Measurements from ENCODE around the gene ARHGAP44.
A peak's percentile ranks its signal among the peaks of the same experiment; 100 is the strongest.
"Not testable (repeated sequence)": the region's sequence is repeated elsewhere in the genome, so short reads cannot be mapped to it uniquely, and the experiment has no call there.

Gene ARHGAP44

DNA sequence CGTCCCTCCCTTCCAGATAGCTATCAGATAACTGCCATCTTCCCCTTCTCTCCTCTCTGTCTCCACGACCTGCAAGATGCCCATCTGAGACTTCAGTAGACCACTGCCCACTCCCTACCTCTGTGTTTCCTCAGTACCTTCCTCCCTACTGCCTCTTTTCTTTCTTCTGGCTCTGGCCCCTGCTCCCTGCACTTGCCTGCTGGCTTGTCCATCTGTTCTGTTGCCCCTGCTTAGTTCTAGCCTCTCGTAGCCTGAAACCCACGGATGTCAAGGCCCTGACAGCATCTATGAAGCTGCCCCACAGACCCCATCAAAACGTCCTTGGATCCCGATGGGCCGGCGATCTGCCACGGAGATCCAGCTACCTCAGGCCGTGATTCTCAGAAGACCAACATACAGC, 175.5 kb downstream of the ARHGAP44 start:
- Histone ChIP-seq H3K27me3 (ENCODE audit: low read depth, low read length) (no peaks in the 10 kb centered on the region), H3K36me3 (ENCODE audit: control insufficient read depth in 1 of 2, insufficient read depth in 2 of 2, low read length in 2 of 2) (no peaks in the 10 kb centered on the region), H3K4me1 (ENCODE audit: control insufficient read depth in 1 of 2, insufficient read depth in 2 of 2, low read length in 2 of 2) (no peaks in the 10 kb centered on the region), H3K4me3 (ENCODE audit: low read depth in 1 of 2, low read length in 2 of 2) (no peak overlapping the region), H3K9me3 (ENCODE audit: control insufficient read depth in 1 of 2, low read length in 2 of 2) (no peaks in the 10 kb centered on the region), H3K27ac (ENCODE audit: low read length) (no peak overlapping the region)

DNA sequence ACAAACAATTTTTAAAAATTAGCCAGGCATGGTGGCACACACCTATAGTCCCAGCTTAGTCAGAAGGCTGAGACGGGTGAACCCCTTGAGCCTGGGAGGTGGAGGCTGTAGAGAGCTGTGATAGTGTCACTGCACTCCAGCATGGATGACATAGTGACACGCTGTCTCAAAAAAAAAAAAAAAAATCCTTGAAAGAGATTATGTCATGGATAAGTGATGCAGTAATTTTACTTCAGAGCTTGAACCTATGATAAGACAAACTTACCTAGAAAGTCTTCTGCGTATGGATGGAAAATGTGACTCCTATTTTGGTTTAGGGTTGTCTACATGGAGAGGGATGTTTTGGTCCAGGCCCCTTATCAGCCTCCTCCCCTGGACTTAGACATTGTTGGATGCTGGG, 176.7 kb downstream of the ARHGAP44 start:
- Histone ChIP-seq H3K36me3 (ENCODE audit: control insufficient read depth in 1 of 2, insufficient read depth in 2 of 2, low read length in 2 of 2) (no peaks in the 10 kb centered on the region), H3K27me3 (ENCODE audit: low read depth, low read length) (no peaks in the 10 kb centered on the region), H3K4me3 (ENCODE audit: low read depth in 1 of 2, low read length in 2 of 2) (no peak overlapping the region), H3K27ac (ENCODE audit: low read length) (no peak overlapping the region), H3K4me1 (ENCODE audit: control insufficient read depth in 1 of 2, insufficient read depth in 2 of 2, low read length in 2 of 2) (no peaks in the 10 kb centered on the region), H3K9me3 (ENCODE audit: control insufficient read depth in 1 of 2, low read length in 2 of 2) (no peaks in the 10 kb centered on the region)

DNA sequence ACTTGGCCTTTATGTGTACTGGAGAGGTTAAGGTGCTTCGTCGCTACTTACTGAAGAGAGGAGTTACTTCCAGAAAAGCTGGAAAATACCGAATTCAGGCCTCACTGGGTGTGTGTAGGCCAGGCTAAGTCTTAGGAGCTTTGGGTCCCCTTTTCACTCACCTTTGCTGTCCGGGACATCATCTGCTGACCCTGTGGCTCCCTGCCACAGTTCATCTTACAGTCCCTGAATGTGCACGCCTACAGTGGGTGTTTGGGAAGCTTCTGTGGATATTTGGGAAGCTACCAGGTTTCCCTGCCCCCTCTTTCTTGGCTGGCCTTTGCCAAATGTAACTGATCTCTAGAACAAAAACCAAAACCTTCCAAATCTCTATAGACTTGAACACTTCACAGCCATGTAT, 177.1 kb downstream of the ARHGAP44 start:
- Histone ChIP-seq H3K4me1 (ENCODE audit: control insufficient read depth in 1 of 2, insufficient read depth in 2 of 2, low read length in 2 of 2) (no peaks in the 10 kb centered on the region), H3K9me3 (ENCODE audit: control insufficient read depth in 1 of 2, low read length in 2 of 2) (no peaks in the 10 kb centered on the region), H3K4me3 (ENCODE audit: low read depth in 1 of 2, low read length in 2 of 2) (no peak overlapping the region), H3K27ac (ENCODE audit: low read length) (no peak overlapping the region), H3K27me3 (ENCODE audit: low read depth, low read length) (no peaks in the 10 kb centered on the region), H3K36me3 (ENCODE audit: control insufficient read depth in 1 of 2, insufficient read depth in 2 of 2, low read length in 2 of 2) (no peaks in the 10 kb centered on the region)

DNA sequence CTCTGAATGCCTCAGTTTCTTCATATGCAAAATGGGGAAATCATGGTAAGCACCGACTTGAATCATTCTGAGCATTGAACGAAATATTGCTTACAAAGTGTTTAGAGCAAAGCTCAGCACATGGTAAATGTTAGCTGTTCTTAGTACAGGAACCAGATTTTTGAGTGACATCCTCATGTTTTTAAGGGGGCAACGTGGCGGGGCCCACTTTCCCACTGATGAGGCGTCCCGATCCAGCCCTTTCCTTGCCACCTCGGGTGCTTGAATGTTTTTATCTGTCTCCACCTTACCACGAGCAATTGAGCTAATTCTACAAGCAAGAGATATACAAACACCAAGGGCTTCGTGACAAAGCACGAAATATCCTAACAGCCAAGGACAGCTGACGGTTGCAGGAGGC, 178.7 kb downstream of the ARHGAP44 start:
- Histone ChIP-seq H3K36me3 (ENCODE audit: control insufficient read depth in 1 of 2, insufficient read depth in 2 of 2, low read length in 2 of 2) (no peaks in the 10 kb centered on the region), H3K27me3 (ENCODE audit: low read depth, low read length) (no peaks in the 10 kb centered on the region), H3K4me1 (ENCODE audit: control insufficient read depth in 1 of 2, insufficient read depth in 2 of 2, low read length in 2 of 2) (no peaks in the 10 kb centered on the region)

DNA sequence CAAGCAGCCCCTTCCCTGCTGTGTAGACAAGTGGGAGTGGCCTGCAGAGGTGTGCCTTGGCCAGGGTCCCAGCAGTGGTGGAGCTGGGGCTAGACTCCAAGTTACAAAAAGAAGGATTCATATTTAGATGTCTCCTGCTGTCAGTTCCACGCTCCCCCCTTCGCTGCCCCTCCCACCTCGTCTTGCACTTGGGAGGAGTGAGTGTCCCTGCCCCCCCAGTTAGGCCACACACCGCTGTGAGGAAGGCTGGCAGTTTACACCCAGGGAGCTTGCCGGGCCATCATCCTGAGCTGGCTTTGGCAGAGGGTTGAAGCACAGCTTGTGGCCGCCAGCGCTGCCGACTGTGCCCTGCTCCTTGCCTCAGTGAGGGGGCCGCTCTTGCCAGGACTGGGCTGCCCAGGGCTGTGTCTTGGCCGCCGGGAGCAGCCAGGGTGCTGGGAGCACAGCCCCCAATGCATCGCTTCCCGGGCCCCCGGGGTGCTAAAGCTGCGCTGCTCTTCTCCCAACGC, 184.3 kb downstream of the ARHGAP44 start:
- no peak overlapping the region for H3K27ac ChIP-seq (ENCODE audit: low read length)
- no peaks in the 10 kb centered on the region for H3K9me3 ChIP-seq (ENCODE audit: control insufficient read depth in 1 of 2, low read length in 2 of 2)
- no peaks in the 10 kb centered on the region for H3K27me3 ChIP-seq (ENCODE audit: low read depth, low read length)
- H3K4me3 ChIP-seq (ENCODE audit: low read depth in 1 of 2, low read length in 2 of 2), result peak overlapping the region; percentile 21 to 68
- H3K36me3 ChIP-seq (ENCODE audit: control insufficient read depth in 1 of 2, insufficient read depth in 2 of 2, low read length in 2 of 2), result no peaks in the 10 kb centered on the region
- H3K4me1 ChIP-seq (ENCODE audit: control insufficient read depth in 1 of 2, insufficient read depth in 2 of 2, low read length in 2 of 2), result peaks cover 0 to 8% of the 10 kb centered on the region in 2 donors

More for the DNA sequence above, 178.7 kb downstream of the ARHGAP44 start:
- Histone ChIP-seq H3K27ac (ENCODE audit: low read length) (no peak overlapping the region), H3K9me3 (ENCODE audit: control insufficient read depth in 1 of 2, low read length in 2 of 2) (no peaks in the 10 kb centered on the region), H3K4me3 (ENCODE audit: low read depth in 1 of 2, low read length in 2 of 2) (no peak overlapping the region)

- H3K27ac ChIP-seq (ENCODE audit: low read length), result no peak overlapping the region
- H3K9me3 ChIP-seq (ENCODE audit: control insufficient read depth in 1 of 2, low read length in 2 of 2), result no peaks in the 10 kb centered on the region
- H3K4me3 ChIP-seq (ENCODE audit: low read depth in 1 of 2, low read length in 2 of 2), result peak overlapping the region; percentile 21 to 68
- H3K36me3 ChIP-seq (ENCODE audit: control insufficient read depth in 1 of 2, insufficient read depth in 2 of 2, low read length in 2 of 2), result no peaks in the 10 kb centered on the region
- peaks cover 0 to 8% of the 10 kb centered on the region in 2 donors for H3K4me1 ChIP-seq (ENCODE audit: control insufficient read depth in 1 of 2, insufficient read depth in 2 of 2, low read length in 2 of 2)
- H3K27me3 ChIP-seq (ENCODE audit: low read depth, low read length), result no peaks in the 10 kb centered on the region
Measured at GRCh38 chr17:12974005-12974531, 184.8 kb downstream of the ARHGAP44 start.

GRCh38 chr17:12977008-12977751, 187.9 kb downstream of the ARHGAP44 start:
- H3K9me3 ChIP-seq (ENCODE audit: control insufficient read depth in 1 of 2, low read length in 2 of 2), result no peaks in the 10 kb centered on the region
- no peaks in the 10 kb centered on the region for H3K27me3 ChIP-seq (ENCODE audit: low read depth, low read length)
- H3K27ac ChIP-seq (ENCODE audit: low read length), result no peak overlapping the region
- no peak overlapping the region for H3K4me3 ChIP-seq (ENCODE audit: low read depth in 1 of 2, low read length in 2 of 2)
- peaks cover 0 to 8% of the 10 kb centered on the region in 2 donors for H3K4me1 ChIP-seq (ENCODE audit: control insufficient read depth in 1 of 2, insufficient read depth in 2 of 2, low read length in 2 of 2)
- no peaks in the 10 kb centered on the region for H3K36me3 ChIP-seq (ENCODE audit: control insufficient read depth in 1 of 2, insufficient read depth in 2 of 2, low read length in 2 of 2)

DNA sequence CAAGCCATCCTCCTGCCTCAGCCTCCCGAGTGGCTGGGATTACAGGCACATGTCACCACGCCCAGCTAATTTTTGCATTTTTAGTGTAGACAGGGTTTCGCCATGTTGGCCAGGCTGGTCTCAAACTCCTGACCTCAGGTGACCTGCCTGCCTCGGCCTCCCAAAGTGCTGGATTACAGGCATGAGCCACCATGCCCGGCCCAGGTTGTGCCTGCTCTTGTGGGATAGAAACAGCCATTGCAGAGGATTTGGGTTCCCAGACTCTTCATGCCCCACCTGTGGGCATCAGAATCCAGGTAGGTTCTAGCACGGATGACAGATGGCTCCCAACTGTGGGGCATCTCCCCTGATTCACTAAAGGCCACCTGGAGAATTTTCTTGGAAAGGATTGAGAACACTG, 189.5 kb downstream of the ARHGAP44 start:
- not testable (repeated sequence) for H3K27ac ChIP-seq (ENCODE audit: low read length); H3K27me3 ChIP-seq (ENCODE audit: low read depth, low read length); H3K4me3 ChIP-seq (ENCODE audit: low read depth in 1 of 2, low read length in 2 of 2); H3K9me3 ChIP-seq (ENCODE audit: control insufficient read depth in 1 of 2, low read length in 2 of 2); H3K36me3 ChIP-seq (ENCODE audit: control insufficient read depth in 1 of 2, insufficient read depth in 2 of 2, low read length in 2 of 2); H3K4me1 ChIP-seq (ENCODE audit: control insufficient read depth in 1 of 2, insufficient read depth in 2 of 2, low read length in 2 of 2)

DNA sequence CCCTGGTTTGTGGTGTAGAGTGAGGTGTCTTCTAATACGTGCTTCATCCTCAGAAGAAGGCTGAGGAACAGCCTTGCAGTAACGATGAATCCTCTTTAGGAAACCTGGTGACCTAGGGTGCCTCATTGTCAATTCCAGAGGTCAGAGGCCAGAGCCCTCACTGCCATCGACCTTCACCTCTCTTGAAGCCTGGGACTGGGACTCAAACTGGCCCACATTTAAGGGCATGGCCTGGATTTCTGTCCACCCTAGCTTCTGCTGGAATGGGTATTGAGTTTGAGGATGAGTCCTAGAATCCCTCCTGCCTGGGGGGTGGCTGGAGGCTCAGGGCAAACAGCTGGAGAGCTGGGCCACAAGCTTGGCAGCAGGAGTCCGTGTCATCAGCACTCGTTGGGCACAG, 189.9 kb downstream of the ARHGAP44 start:
- Histone ChIP-seq H3K4me3 (ENCODE audit: low read depth in 1 of 2, low read length in 2 of 2) (no peak overlapping the region), H3K27ac (ENCODE audit: low read length) (no peak overlapping the region), H3K9me3 (ENCODE audit: control insufficient read depth in 1 of 2, low read length in 2 of 2) (no peaks in the 10 kb centered on the region), H3K4me1 (ENCODE audit: control insufficient read depth in 1 of 2, insufficient read depth in 2 of 2, low read length in 2 of 2) (peaks cover 0 to 4% of the 10 kb centered on the region in 2 donors), H3K36me3 (ENCODE audit: control insufficient read depth in 1 of 2, insufficient read depth in 2 of 2, low read length in 2 of 2) (no peaks in the 10 kb centered on the region), H3K27me3 (ENCODE audit: low read depth, low read length) (no peaks in the 10 kb centered on the region)

- H3K27ac ChIP-seq (ENCODE audit: low read length), result no peak overlapping the region
- no peak overlapping the region for H3K4me3 ChIP-seq (ENCODE audit: low read depth in 1 of 2, low read length in 2 of 2)
- peaks cover 2 to 7% of the 10 kb centered on the region in 2 donors for H3K4me1 ChIP-seq (ENCODE audit: control insufficient read depth in 1 of 2, insufficient read depth in 2 of 2, low read length in 2 of 2)
- H3K36me3 ChIP-seq (ENCODE audit: control insufficient read depth in 1 of 2, insufficient read depth in 2 of 2, low read length in 2 of 2), result no peaks in the 10 kb centered on the region
- no peaks in the 10 kb centered on the region for H3K27me3 ChIP-seq (ENCODE audit: low read depth, low read length)
- H3K9me3 ChIP-seq (ENCODE audit: control insufficient read depth in 1 of 2, low read length in 2 of 2), result no peaks in the 10 kb centered on the region
Measured at GRCh38 chr17:12979826-12980500, 190.7 kb downstream of the ARHGAP44 start.

DNA sequence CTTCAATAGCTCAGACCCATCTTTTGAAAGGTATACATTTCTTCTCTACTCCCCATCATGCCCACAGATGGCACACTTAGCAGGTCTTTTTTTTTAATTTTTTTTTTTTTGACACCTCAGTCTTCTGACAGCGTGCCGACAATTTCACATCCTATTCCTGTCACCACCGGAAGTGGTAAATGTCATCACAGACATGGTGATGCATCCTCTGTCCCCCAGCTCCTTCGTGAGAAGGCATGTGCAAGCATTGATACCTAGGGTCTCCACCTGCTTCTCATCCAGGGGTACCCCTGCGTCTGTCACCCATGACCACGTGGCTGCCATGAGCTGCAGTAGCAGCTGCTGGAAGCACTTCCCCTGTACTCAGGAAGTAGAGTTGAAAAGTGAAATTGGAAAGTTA, 192.9 kb downstream of the ARHGAP44 start:
- Histone ChIP-seq H3K9me3 (ENCODE audit: control insufficient read depth in 1 of 2, low read length in 2 of 2) (no peaks in the 10 kb centered on the region), H3K4me1 (ENCODE audit: control insufficient read depth in 1 of 2, insufficient read depth in 2 of 2, low read length in 2 of 2) (peaks cover 3 to 18% of the 10 kb centered on the region in 2 donors), H3K4me3 (ENCODE audit: low read depth in 1 of 2, low read length in 2 of 2) (no peak overlapping the region), H3K36me3 (ENCODE audit: control insufficient read depth in 1 of 2, insufficient read depth in 2 of 2, low read length in 2 of 2) (no peaks in the 10 kb centered on the region), H3K27ac (ENCODE audit: low read length) (no peak overlapping the region), H3K27me3 (ENCODE audit: low read depth, low read length) (no peaks in the 10 kb centered on the region)
